HFFc6 (cell line): Measurements from ENCODE around the gene EPHA8. TPM values are rescaled to one million over a fixed set of nuclear protein-coding genes. Genes with fewer than 3 reads are reported as not detected.

Experiments
- DNase-seq: peaks from one replicate; pipeline ENCODE4 v3.0.0-alpha.2; 2018
- H3K27ac Mint-ChIP-seq: 2 replicates; pipeline ENCODE4 v1.8.0; 2020; ENCODE audit warnings: mild to moderate bottlenecking, mixed read lengths
- H3K27me3 Mint-ChIP-seq: 2 replicates; pipeline ENCODE4 v1.8.0; 2021; ENCODE audit warnings: mild to moderate bottlenecking, moderate library complexity, mixed read lengths; ENCODE audit not compliant: insufficient read depth
- H3K36me3 Mint-ChIP-seq: 2 replicates; pipeline ENCODE4 v1.8.0; 2021; ENCODE audit warnings: low read depth, mixed read lengths
- H3K4me1 Mint-ChIP-seq: 2 replicates; pipeline ENCODE4 v1.8.0; 2020; ENCODE audit warnings: low read depth, mixed read lengths
- H3K4me3 Mint-ChIP-seq: 2 replicates; pipeline ENCODE4 v1.8.0; 2020; ENCODE audit warnings: mild to moderate bottlenecking, moderate library complexity, mixed read lengths
- H3K9me3 Mint-ChIP-seq: 2 replicates; pipeline ENCODE4 v1.8.0; 2020; ENCODE audit warnings: mild to moderate bottlenecking, mixed read lengths
- CTCF ChIP-seq: fragments of 200-600 bp; sonication (generic); IDR thresholded peaks from 2 replicates; pipeline ENCODE4 v1.5.0; 2021; ENCODE audit warnings: antibody characterized with exemption, mild to moderate bottlenecking
- total RNA-seq, 6 experiments: library from RNA; stranded (reverse); fragmentation: NEBNext Ultra II Directional; extraction: Animal tissue kit (Norgen Biotek cat#: 25700); gene quantifications; 2 replicates in 1 of 6; 3 replicates in 5 of 6; pipeline ENCODE4 v1.2.3, GENCODE V29; 2021

Gene EPHA8
- total RNA-seq, 6 experiments from 2014 or later, result not detected

- Mint-ChIP-seq H3K4me1 (no peaks in the 10 kb centered on the region), H3K27ac (no peak overlapping the region), H3K4me3 (no peak overlapping the region), H3K36me3 (peaks cover 11% of the 10 kb centered on the region; the same call in 1 of the 2 replicates), H3K27me3 (no peaks in the 10 kb centered on the region; the same call in 1 of the 2 replicates), H3K9me3 (no peaks in the 10 kb centered on the region)
- no peak for TF ChIP-seq CTCF
- DNase-seq, result no peak
Measured at GRCh38 chr1:22521692-22522091, 41.6 kb upstream of the EPHA8 start.

GRCh38 chr1:22522221-22522743 lies 41.0 kb upstream of the EPHA8 start:
- H3K4me1 Mint-ChIP-seq, result no peaks in the 10 kb centered on the region
- H3K27ac Mint-ChIP-seq, result no peak overlapping the region
- DNase-seq, result no peak
- no peaks in the 10 kb centered on the region for H3K9me3 Mint-ChIP-seq
- TF ChIP-seq CTCF, result no peak
- no peak overlapping the region for H3K4me3 Mint-ChIP-seq
- peaks cover 11% of the 10 kb centered on the region; the same call in 1 of the 2 replicates for H3K36me3 Mint-ChIP-seq
- no peaks in the 10 kb centered on the region; the same call in 1 of the 2 replicates for H3K27me3 Mint-ChIP-seq

- no peak for TF ChIP-seq CTCF
- peaks cover 4% of the 10 kb centered on the region for H3K4me1 Mint-ChIP-seq
- no peaks in the 10 kb centered on the region; the same call in none of the 2 replicates for H3K27me3 Mint-ChIP-seq
- H3K36me3 Mint-ChIP-seq, result peaks cover 6% of the 10 kb centered on the region; the same call in 1 of the 2 replicates
- no peak for DNase-seq
- H3K9me3 Mint-ChIP-seq, result no peaks in the 10 kb centered on the region
- no peak overlapping the region for H3K27ac Mint-ChIP-seq
- H3K4me3 Mint-ChIP-seq, result no peak overlapping the region
Measured at GRCh38 chr1:22524481-22524880, 38.8 kb upstream of the EPHA8 start.

GRCh38 chr1:22525211-22525610 lies 38.1 kb upstream of the EPHA8 start:
- H3K9me3 Mint-ChIP-seq, result no peaks in the 10 kb centered on the region
- H3K4me3 Mint-ChIP-seq, result no peak overlapping the region
- H3K4me1 Mint-ChIP-seq, result peaks cover 12% of the 10 kb centered on the region
- no peaks in the 10 kb centered on the region; the same call in none of the 2 replicates for H3K27me3 Mint-ChIP-seq
- H3K36me3 Mint-ChIP-seq, result peaks cover 2% of the 10 kb centered on the region; the same call in 1 of the 2 replicates
- no peak for TF ChIP-seq CTCF
- DNase-seq, result no peak
- H3K27ac Mint-ChIP-seq, result no peak overlapping the region

GRCh38 chr1:22525646-22526045 lies 37.6 kb upstream of the EPHA8 start:
- no peaks in the 10 kb centered on the region for H3K36me3 Mint-ChIP-seq
- H3K27ac Mint-ChIP-seq, result no peak overlapping the region
- H3K27me3 Mint-ChIP-seq, result no peaks in the 10 kb centered on the region; the same call in none of the 2 replicates
- no peak for TF ChIP-seq CTCF
- H3K4me1 Mint-ChIP-seq, result peaks cover 16% of the 10 kb centered on the region
- H3K4me3 Mint-ChIP-seq, result no peak overlapping the region
- no peak for DNase-seq
- no peaks in the 10 kb centered on the region for H3K9me3 Mint-ChIP-seq

- Mint-ChIP-seq H3K27me3 (no peaks in the 10 kb centered on the region; the same call in none of the 2 replicates), H3K9me3 (no peaks in the 10 kb centered on the region), H3K4me1 (peaks cover 20% of the 10 kb centered on the region), H3K36me3 (no peaks in the 10 kb centered on the region), H3K4me3 (no peak overlapping the region), H3K27ac (no peak overlapping the region)
- no peak for DNase-seq
- TF ChIP-seq CTCF, result no peak
Measured at GRCh38 chr1:22526098-22526497, 37.2 kb upstream of the EPHA8 start.
